ENCODE data around the gene EHF.

EHF gene

DNA sequence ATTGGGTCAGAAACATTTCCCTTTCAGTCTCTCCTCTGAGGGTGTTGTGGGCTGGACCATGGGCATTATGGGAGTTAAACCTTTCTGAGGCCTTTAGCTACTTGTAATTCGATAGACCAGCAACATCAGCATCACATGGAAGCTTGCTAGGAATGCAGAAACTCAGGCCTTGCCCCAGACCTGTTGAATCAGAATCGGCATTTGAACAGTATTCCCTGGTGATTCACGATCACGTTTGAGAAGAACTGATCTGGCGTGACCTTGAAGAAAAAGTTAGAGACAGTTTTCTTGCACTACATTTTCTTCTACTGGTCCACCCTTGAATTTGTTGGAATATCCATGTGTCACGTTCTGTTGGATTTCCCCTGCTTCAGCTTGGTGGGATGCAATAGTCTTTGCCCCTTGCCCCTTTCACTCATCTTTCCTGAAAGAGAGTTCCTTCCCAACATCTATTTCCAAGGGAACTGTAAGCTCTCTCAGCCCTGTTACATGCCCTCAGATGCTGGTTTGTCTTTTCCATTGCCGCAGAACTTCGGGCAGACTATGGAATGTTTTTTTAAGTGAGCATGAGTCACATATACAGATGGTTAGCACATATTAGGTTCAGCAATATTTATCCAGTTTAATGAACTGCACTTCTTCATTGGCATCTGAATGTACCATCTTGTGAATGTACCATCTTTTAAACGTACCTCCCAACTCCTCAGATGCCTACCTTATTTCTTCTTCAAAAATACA, 23.9 kb downstream of the EHF start:
- no peak for DNase-seq (ENCODE audit: low read depth in 3 of 3)

DNA sequence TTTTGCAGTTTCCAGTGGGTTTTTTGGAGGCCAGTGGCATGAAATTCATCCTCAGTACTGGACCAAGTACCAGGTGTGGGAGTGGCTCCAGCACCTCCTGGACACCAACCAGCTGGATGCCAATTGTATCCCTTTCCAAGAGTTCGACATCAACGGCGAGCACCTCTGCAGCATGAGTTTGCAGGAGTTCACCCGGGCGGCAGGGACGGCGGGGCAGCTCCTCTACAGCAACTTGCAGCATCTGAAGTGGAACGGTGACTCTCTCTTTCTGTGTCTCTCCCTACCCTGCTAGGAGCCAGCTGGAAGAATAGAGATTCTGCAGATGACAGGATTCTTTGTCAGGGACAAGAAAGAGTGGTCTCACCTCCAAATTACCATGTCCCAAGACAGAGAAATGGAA, 25.5 kb downstream of the EHF start:
- no peak for DNase-seq (ENCODE audit: low read depth in 3 of 3)

GRCh38 chr11:34647131-34647530, 26.2 kb downstream of the EHF start:
- DNase-seq (ENCODE audit: low read depth in 3 of 3): no peak

DNA sequence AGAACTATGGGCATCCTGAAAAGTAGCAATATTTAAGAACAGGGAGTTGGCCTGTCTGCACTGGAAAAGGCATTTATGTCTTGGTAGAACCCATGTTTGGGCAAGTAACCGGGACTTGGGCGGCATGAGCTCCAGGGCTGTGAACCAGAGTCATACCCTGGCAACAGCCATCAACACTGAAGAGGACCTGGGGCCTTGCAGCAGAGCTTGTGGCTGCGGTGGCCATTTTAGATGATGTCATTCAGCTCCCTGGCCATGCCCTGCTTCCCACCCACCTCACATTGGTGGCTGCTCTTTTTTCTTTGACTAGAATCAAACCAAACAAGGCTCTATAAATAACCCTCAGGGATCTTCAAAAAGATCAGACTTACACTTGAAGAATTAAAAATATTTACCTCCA, 26.6 kb downstream of the EHF start:
- DNase-seq (ENCODE audit: low read depth in 3 of 3): no peak

DNA sequence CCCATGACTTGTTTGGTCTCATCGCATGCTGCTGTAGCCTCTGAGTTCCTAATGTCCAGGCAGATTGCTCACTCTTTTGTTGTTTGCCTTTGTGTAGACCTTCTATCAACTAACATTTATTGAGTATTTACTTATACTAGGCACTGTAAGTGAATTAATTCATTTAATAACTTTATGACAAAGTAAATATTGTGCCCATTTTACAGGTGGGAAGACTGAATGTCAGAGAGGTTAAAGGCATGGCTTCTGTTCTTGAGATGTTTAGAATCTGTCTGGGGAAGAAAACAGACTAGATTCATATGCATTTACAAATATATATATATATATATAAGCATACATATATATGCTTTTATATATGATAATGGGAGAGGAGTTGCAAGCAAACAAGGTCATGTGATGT, 27.1 kb downstream of the EHF start:
- DNase-seq (ENCODE audit: low read depth in 3 of 3): no peak

DNA sequence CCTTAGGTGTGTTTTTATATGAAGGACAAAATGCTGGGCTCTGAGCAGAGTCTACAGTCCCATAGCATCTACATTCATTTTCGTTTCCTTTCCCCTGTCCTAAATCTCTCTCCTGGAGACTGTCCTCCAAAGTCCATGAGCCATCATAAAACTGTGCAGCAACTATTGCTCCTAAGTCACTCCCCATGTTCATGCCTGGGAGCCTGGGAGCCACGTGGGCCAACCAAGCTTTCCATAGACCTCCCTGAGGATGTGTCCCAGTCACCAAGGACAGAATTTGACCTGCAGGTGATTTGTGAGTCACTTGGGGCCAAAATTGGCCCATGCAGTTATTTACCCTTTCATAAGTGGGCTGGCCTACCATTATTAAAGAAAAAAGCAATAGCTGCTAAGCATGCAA, 28.7 kb downstream of the EHF start:
- no peak for DNase-seq (ENCODE audit: low read depth in 3 of 3)

- DNase-seq (ENCODE audit: low read depth in 3 of 3): peak; percentile 41 to 60 (median 57)
Observed at GRCh38 chr11:34650528-34650927, 29.6 kb downstream of the EHF start.

GRCh38 chr11:34651551-34651950, 30.7 kb downstream of the EHF start:
- DNase-seq (ENCODE audit: low read depth in 3 of 3): no peak

- DNase-seq (ENCODE audit: low read depth in 3 of 3): no peak
Observed at GRCh38 chr11:34652191-34652973, 31.5 kb downstream of the EHF start.

DNA sequence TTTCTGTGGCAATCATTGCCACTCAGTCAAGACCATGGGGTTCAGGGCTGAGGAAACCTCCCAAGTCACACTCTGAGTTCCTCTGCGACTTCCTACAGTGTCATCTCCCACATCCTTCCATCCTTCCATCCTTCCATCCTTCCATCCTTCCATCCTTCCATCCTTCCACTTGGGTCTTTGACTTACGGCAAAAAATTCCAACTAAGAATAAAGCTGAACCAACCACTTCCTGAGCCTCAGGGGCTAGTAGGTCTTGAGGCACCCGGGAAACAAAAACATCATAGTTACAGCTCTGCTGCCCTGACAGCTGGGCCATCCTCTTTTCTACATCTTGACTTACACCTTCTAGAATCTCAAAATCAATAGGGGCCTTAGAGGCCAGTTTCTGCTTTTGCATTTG, 32.1 kb downstream of the EHF start:
- no peak for DNase-seq (ENCODE audit: low read depth in 3 of 3)

- no peak for DNase-seq (ENCODE audit: low read depth in 3 of 3)
Observed at GRCh38 chr11:34653851-34654482, 33.1 kb downstream of the EHF start.

DNA sequence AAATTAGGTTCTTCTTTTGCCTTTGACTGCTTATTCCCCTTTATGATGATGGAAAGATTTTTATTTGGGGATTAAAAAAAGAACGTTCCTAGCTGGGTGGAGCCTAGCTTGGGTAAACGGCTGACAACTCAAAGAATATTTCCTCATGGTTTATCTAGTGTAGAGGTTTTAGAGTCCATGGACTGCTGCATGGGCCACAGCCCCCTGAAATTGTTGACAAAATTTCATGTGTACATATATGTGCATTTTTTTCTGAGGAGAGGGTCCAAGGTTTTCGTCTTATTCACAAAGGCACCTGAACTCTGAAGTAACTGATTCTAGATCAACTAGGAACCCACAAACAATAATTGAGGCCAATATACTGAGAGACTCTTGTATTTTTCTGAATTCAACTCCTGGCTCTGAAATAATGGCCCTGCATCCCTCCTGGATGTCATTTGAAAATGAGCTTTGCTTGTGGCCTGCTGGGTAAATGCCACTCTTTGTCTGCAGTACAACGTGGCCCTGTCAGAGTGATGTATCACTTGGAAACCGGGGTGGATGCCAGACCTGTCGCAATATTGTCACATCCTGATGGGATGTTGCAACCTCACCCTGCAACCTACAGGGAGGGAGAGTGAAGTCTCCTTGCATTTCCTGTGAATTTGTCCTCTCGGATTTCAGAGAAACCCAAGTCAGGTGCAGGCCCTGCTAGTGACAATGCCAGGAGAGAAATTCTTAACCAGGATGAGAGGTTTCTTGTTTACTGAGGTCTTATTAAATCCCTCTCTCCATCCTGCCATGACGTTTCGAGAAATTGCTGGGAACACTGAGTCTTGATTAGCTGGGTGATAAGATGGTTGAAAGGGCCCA, 33.8 kb downstream of the EHF start:
- DNase-seq (ENCODE audit: low read depth in 3 of 3): no peak

GRCh38 chr11:34655335-34656008, 34.6 kb downstream of the EHF start:
- DNase-seq (ENCODE audit: low read depth in 3 of 3): no peak

DNA sequence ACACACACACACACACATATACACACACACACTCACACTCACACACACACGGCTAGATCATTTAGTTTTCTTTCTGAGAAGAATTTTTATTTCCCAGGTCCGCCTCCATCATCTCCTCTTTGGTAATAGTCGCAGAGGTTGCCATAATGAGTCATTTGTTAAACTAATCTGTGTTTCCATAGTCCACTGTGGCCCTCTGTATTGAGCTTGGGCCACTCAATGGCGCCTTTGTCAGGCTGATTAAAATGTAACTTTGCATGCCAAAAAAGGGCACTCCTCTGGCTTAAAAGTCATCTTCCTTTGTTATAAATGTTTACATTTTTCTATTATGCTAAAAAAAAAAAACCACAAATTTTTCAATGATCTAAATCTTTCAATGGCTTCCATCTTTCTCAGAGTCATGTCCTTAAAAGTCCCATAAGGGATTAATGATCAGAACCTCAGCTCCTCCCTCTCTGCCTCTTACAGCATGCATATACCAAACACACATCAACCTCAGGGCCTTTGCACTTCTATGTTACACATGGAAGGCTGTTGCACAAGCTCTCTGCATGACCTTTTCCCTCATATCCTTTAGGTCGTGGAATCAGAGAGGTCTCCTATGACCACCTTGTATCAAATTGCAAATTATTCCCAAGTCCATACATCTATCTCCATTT, 35.3 kb downstream of the EHF start:
- DNase-seq (ENCODE audit: low read depth in 3 of 3): no peak

DNA sequence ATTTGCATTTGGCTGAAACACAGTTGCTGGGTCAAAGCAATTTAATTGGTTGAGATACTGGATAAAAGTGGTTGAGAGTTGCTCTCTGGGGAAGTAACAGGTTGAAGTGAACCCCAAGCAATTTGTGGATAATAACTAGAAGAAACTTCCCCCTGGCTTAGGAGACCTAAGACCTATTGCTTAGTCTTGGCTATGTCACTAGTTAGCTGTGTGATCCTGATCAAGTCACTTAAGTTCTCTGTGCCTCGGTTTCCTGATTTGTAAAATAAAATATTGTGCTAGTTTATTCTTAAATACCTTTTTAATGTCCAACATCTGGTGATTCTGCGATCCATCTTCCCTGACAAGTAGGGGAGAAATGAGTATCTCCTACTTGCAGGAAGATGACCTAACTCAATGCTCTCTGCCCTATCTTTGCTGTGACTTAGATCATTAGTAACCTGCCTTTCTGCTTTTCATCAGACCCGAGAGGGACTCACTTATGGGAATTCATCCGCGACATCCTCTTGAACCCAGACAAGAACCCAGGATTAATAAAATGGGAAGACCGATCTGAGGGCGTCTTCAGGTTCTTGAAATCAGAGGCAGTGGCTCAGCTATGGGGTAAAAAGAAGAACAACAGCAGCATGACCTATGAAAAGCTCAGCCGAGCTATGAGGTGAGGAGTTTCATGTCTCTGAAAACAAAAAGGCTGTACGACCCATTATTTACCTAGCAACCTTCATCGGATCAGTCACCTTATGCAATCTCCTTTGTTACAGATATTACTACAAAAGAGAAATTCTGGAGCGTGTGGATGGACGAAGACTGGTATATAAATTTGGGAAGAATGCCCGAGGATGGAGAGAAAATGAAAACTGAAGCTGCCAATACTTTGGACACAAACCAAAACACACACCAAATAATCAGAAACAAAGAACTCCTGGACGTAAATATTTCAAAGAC, 37.5 kb downstream of the EHF start:
- DNase-seq (ENCODE audit: low read depth in 3 of 3): no peak

- no peak for DNase-seq (ENCODE audit: low read depth in 3 of 3)
Observed at GRCh38 chr11:34659096-34659733, 38.3 kb downstream of the EHF start.

- DNase-seq (ENCODE audit: low read depth in 3 of 3): no peak
Observed at GRCh38 chr11:34665077-34665835, 44.4 kb downstream of the EHF start.

DNA sequence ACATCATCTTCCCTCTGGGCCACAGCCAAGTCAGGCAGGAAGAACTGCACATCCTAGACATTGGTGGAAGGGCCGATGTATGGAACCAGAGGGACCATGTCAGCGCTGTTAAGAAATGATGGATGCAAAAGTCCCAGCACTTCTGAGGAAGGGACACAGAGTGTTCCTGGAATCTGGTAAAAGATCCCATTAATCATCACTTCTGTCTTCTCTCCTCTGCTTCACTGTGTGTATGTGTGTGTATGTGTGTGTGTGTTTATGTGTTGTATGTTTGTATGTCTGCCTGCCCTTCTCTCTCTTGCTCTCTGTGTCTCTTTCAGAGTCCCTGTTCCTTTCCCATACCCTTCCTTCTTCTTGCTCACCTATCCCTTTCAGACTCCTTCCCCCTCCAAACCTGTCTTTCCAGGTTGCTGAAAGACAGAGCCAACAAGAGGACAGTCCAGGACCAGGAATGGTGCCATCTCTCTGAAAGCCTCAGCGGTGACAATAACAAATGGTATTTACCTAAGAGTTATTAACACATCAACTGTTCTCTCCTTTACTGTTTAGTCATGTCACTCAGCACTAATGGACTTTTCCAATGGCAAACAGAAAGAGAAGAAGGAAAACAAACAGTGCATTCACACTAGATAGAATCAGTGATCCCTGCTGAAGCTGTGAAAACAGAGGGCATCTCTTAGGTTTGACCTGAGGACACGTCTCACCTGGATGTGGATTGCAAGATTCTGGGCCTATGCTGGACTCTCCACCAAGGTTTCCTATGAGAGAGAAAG, 47.1 kb downstream of the EHF start:
- DNase-seq (ENCODE audit: low read depth in 3 of 3): no peak

Data from stimulated activated CD4-positive, alpha-beta T cell treated with anti-CD3 and anti-CD28 coated beads, TNF-alpha, amount 100 ng/mL, for 4 hours (primary cell).